ENCODE measurements around the gene TMEM215. TPM values are rescaled to one million over a fixed set of nuclear protein-coding genes. Genes with fewer than 3 reads are reported as not detected.

TMEM215 gene
- total and polyA plus RNA-seq, 2 donors from 2014 or later, result not detected

DNA sequence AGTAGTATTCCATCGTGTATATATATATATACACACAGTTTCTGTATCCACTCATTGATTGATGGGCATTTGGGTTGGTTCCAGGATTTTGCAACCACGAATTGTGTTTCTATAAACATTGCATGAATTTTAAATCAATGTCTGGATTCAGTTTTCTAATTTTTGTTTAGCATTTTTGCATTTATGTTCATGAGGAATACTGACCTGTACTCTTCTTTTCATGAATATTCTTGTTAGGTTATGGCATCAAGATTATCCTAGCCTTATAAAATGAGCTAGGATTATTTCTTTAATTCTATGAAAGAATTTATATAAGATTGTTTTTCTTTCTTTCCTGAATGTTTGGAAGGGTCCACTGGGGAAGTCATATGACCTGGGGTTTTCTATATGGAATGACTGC lies 35.3 kb upstream of the TMEM215 start:
- no peaks in the 10 kb centered on the region for H3K36me3 ChIP-seq (ENCODE audit: control insufficient read depth in 2 of 3, insufficient read depth in 3 of 3, low read length in 3 of 3)
- no peaks in the 10 kb centered on the region for H3K27me3 ChIP-seq (ENCODE audit: control insufficient read depth, insufficient read depth, low read length)
- H3K9ac ChIP-seq (ENCODE audit: low read length in 3 of 3), result no peak overlapping the region
- no peaks in the 10 kb centered on the region for H3K4me1 ChIP-seq (ENCODE audit: control insufficient read depth in 2 of 3, insufficient read depth in 2 of 3, low read depth in 1 of 3, low read length in 3 of 3)
- FAIRE-seq (no peak), DNase-seq (no peak)
- TF ChIP-seq, protein P1, sequence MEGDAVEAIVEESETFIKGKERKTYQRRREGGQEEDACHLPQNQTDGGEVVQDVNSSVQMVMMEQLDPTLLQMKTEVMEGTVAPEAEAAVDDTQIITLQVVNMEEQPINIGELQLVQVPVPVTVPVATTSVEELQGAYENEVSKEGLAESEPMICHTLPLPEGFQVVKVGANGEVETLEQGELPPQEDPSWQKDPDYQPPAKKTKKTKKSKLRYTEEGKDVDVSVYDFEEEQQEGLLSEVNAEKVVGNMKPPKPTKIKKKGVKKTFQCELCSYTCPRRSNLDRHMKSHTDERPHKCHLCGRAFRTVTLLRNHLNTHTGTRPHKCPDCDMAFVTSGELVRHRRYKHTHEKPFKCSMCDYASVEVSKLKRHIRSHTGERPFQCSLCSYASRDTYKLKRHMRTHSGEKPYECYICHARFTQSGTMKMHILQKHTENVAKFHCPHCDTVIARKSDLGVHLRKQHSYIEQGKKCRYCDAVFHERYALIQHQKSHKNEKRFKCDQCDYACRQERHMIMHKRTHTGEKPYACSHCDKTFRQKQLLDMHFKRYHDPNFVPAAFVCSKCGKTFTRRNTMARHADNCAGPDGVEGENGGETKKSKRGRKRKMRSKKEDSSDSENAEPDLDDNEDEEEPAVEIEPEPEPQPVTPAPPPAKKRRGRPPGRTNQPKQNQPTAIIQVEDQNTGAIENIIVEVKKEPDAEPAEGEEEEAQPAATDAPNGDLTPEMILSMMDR (IDR thresholded peaks at IDR 0.05; ENCODE audit: borderline replicate concordance, extremely low read depth, insufficient read depth), result no peak
- no peak overlapping the region for H3K4me3 ChIP-seq (ENCODE audit: low read length in 3 of 3)
- intact Hi-C loops (cut with DNase I), result no loop called here
- no peaks in the 10 kb centered on the region for H3K9me3 ChIP-seq (ENCODE audit: control insufficient read depth in 2 of 3, insufficient read depth in 1 of 3, low read length in 3 of 3)
- H3K27ac ChIP-seq (ENCODE audit: low read depth in 2 of 2, low read length in 2 of 2), result no peak overlapping the region

DNA sequence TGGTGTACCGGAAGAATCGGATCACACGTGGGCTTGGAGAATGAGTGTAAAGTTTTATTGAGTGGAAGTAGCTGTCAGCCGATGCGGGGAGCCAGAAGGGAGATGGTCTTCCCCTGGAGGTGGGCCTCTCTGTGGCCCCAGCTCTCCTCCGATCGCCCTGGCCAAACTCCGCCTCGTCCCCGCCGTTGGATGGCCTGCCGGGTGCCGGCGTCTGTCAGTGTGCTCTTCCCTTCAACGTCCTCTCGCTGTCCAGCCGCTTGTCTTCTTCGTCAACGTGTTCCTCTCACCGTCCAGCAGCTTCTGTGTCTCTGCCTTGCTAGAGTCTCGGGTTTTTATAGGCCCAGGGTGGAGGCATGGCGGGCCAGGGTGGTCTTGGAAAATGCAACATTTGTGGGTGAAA lies 27.6 kb upstream of the TMEM215 start:
- Histone ChIP-seq H3K36me3 (ENCODE audit: control insufficient read depth in 2 of 3, insufficient read depth in 3 of 3, low read length in 3 of 3) (no peaks in the 10 kb centered on the region), H3K27me3 (ENCODE audit: control insufficient read depth, insufficient read depth, low read length) (no peaks in the 10 kb centered on the region), H3K4me1 (ENCODE audit: control insufficient read depth in 2 of 3, insufficient read depth in 2 of 3, low read depth in 1 of 3, low read length in 3 of 3) (no peaks in the 10 kb centered on the region), H3K9ac (ENCODE audit: low read length in 3 of 3) (no peak overlapping the region), H3K27ac (ENCODE audit: low read depth in 2 of 2, low read length in 2 of 2) (no peak overlapping the region), H3K4me3 (ENCODE audit: low read length in 3 of 3) (no peak overlapping the region), H3K9me3 (ENCODE audit: control insufficient read depth in 2 of 3, insufficient read depth in 1 of 3, low read length in 3 of 3) (no peaks in the 10 kb centered on the region)
- TF ChIP-seq, protein P1 (IDR thresholded peaks at IDR 0.05; ENCODE audit: borderline replicate concordance, extremely low read depth, insufficient read depth), result no peak
- FAIRE-seq (no peak), DNase-seq (no peak)
- intact Hi-C loops (cut with DNase I), result no loop called here

DNA sequence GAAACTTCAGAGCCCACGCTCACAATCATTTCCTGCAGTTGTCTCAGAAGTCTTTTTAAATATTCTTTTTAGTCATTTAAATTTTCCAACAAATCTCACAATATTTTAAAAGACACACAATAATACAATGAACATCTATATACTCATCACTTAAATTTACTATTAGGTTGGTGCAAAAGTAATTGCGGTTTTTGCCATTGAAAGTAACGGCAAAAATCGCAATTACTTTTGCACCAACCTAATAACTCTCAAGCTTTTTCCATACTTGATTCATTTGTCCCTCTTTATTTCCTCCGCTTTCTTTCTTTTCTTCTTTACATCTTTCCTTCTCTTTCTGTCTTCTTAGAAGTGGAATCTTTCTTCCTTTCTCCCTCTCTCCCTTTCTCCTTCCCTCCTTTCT lies 19.2 kb upstream of the TMEM215 start:
- Histone ChIP-seq H3K4me1 (ENCODE audit: control insufficient read depth in 2 of 3, insufficient read depth in 2 of 3, low read depth in 1 of 3, low read length in 3 of 3) (no peaks in the 10 kb centered on the region), H3K27me3 (ENCODE audit: control insufficient read depth, insufficient read depth, low read length) (no peaks in the 10 kb centered on the region), H3K9me3 (ENCODE audit: control insufficient read depth in 2 of 3, insufficient read depth in 1 of 3, low read length in 3 of 3) (no peaks in the 10 kb centered on the region), H3K9ac (ENCODE audit: low read length in 3 of 3) (no peak overlapping the region), H3K27ac (ENCODE audit: low read depth in 2 of 2, low read length in 2 of 2) (no peak overlapping the region), H3K4me3 (ENCODE audit: low read length in 3 of 3) (no peak overlapping the region), H3K36me3 (ENCODE audit: control insufficient read depth in 2 of 3, insufficient read depth in 3 of 3, low read length in 3 of 3) (no peaks in the 10 kb centered on the region)
- intact Hi-C loops (cut with DNase I), result no loop called here
- TF ChIP-seq, protein P1 (IDR thresholded peaks at IDR 0.05; ENCODE audit: borderline replicate concordance, extremely low read depth, insufficient read depth), result no peak
- FAIRE-seq (no peak), DNase-seq (no peak)

DNA sequence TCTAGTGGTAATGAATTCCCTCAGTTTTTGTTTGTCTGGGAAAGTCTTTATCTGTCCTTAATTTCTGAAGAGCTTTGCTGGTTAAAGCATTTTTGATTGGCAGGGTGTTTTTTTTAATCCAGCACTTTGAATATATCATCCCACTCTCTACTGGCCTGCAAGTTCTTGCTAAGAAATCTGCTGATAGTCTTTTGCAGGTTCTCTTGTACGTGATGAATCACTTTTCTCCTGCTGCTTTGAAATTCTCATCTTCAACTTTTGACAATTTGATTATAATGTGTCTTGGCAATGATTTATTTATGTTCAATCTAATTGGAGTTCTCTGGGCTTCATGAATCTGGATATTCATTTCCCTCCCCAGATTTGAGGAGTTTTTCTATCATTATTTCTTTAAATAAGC lies 8.1 kb upstream of the TMEM215 start:
- Histone ChIP-seq H3K27me3 (ENCODE audit: control insufficient read depth, insufficient read depth, low read length) (no peaks in the 10 kb centered on the region), H3K36me3 (ENCODE audit: control insufficient read depth in 2 of 3, insufficient read depth in 3 of 3, low read length in 3 of 3) (no peaks in the 10 kb centered on the region), H3K27ac (ENCODE audit: low read depth in 2 of 2, low read length in 2 of 2) (no peak overlapping the region), H3K4me1 (ENCODE audit: control insufficient read depth in 2 of 3, insufficient read depth in 2 of 3, low read depth in 1 of 3, low read length in 3 of 3) (no peaks in the 10 kb centered on the region), H3K9ac (ENCODE audit: low read length in 3 of 3) (no peak overlapping the region), H3K4me3 (ENCODE audit: low read length in 3 of 3) (no peak overlapping the region), H3K9me3 (ENCODE audit: control insufficient read depth in 2 of 3, insufficient read depth in 1 of 3, low read length in 3 of 3) (peaks cover 0 to 6% (median 5%) of the 10 kb centered on the region in 3 donors)
- intact Hi-C loops (cut with DNase I), result no loop called here
- TF ChIP-seq, protein P1 (IDR thresholded peaks at IDR 0.05; ENCODE audit: borderline replicate concordance, extremely low read depth, insufficient read depth), result no peak
- DNase-seq, result no peak
- FAIRE-seq, result no peak
